GM18499 (cell line): ENCODE measurements around the gene GRID2.
"Not testable (repeated sequence)": the region's sequence is repeated elsewhere in the genome, so short reads cannot be mapped to it uniquely, and the experiment has no call there.

Experiments
- ATAC-seq: cut with Tn5 transposase; IDR thresholded peaks from one replicate; pipeline ENCODE4 v1.9.1; 2021; ENCODE audit warnings: moderate number of reproducible peaks; ENCODE audit not compliant: insufficient read depth, unreplicated experiment

GRID2 gene

DNA sequence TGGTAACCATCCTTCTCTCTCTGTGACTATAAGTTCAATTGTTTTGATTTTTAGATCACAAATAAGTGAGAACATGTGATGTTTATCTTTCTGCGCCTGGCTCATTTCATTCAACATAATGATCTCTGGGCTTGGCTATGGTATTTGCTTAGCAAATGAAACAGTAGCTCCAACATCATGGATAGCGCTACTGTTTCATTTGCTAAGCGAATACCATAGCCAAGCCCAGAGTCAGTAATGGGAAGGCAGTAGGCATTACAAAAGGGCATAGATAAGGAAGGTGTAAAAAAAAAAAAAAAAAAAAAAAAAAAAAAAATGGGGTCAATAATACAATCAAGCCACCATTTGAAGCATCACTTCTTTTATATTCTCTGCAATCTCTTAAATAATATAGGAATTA is 1055.8 kb downstream of the GRID2 start:
- ATAC-seq = no peak

DNA sequence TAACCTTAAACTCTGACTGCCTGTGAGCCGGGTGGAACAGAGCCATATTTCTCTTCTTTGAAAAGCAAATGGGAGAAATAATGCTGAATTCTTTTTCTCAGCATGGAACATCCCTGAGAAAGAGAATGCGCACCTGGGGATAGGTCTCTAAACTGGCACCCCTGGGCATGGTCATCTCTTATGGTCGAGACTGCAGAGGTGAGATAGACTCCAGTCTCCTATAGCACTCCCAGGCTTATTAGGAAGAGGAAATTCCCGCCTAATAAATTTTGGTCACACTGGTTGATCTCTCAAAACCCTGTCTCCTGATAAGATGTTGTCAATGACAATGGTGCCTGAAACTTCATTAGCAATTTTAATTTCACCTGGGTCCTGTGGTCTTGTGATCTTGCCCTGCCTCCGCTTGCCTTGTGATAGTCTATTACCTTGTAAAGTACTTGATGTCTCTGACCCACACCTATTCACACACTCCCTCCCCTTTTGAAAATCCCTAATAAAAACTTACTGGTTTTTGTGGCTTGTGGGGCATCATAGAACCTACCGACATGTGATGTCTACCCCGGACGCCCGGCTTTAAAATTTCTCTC is 1062.5 kb downstream of the GRID2 start:
- not testable (repeated sequence) for ATAC-seq

DNA sequence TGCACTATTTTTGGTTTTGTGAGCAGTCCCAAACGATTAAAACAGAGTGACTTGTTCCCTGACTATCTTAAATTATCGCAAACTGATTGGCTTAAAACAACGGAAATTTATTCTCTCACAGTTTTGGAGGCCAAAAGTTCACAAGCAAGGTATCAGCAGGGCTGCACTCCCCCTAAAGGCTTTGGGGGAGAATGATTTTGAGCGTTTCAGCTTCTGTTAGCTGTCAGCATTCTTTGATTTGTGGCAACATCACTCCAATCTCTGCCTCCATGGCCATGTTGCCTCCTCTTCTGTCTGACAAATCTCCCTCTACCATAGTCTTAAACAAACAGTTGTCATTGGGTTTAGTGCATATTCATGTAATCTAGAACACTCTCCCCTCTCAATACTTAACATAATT is 1065.2 kb downstream of the GRID2 start:
- ATAC-seq = no peak

DNA sequence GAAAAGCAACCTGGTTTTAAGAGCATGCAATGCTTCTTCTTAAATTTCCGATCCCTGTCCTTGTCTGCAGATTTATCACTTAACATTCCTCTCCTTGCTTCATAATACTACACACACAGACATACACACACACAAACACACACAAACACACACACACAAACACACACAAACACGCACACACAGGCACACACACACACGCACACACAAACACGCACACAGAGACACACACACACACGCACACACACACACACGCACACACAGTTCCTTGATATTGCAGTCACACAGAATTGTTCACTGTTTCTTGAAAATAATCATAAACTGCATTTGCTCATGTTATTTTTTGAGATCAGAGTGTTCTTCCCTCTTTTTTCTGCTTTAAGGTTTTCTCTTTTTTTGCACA is 1066.5 kb downstream of the GRID2 start:
- ATAC-seq = no peak

DNA sequence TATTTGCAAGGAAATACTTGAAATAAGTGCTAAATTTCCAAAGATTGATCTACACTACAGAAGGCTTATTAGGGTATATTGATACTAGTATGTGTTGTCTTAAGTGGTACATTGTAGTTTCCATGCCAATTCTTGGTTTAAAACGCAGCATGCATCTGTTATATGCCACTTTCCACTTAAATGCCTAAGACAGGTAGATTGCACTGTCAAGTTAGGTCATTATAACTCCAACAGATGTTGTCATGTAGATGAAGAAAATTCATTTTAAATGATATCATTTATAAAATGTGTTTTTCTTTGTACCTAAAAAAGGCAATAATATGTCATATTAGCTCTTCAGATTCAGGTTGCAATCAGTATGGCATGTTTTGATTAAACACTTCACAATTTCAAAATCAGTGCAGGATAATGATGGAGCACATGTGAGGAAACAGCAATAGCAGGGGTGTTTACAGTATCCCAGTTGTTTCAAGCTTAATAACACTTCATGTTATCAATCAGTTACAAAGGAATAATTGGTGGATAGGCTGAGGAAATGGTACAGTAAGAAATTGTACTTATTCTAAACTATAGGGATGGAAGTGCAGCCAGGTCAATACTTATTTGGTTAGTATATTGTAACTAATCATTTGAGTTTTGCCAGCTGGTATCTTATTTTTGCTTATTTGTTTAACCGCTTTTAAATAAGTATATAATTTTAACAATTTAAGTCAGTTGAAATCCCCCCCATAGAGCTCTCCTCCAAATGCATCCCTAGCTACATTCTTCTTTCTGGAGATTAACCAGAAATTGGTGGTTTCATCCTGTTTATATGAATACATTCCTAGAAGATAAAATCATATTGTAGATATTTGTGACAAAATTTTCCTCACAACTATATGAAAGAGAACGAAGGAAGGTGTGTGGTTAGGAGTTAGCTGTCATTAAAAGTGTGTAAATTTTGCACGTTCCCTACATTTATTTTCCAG is 1070.4 kb downstream of the GRID2 start:
- ATAC-seq = no peak

DNA sequence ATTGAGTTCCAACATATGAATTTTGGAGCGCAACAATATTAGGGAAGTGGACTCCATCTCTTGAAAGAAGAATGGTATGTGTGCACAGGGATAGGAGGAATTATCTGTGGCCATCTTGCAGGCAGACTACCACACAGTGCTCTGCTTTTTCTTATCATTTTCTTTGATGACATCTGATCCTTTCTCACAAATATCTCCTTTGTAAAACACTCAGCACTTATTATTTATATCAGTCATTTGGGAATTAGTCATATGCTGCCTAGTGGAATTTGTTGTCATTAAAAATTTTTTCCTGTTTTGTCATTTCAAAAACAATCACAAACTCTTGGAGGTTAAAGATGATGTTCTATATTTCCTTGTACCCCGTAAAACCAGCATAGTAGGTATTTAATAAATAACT is 1080.5 kb downstream of the GRID2 start:
- ATAC-seq = no peak

DNA sequence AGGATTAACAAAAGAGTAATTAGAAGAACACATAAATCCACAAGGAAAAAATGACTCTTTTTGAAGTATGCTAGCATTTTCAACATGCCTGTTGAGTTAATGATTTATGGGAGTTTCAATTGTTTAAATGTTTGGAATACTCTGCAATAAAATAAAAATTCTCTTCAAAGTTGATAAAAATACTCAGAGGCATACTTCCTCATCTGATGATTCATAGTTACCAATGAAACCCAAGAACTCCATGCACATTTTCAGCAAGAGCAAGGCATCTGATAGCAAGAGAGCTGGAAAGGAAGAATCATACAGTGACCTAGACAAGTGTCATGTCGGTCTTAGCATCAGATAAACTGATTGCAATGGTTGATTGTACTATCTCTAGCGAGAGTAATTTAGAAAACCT is 1081.1 kb downstream of the GRID2 start:
- no peak for ATAC-seq

DNA sequence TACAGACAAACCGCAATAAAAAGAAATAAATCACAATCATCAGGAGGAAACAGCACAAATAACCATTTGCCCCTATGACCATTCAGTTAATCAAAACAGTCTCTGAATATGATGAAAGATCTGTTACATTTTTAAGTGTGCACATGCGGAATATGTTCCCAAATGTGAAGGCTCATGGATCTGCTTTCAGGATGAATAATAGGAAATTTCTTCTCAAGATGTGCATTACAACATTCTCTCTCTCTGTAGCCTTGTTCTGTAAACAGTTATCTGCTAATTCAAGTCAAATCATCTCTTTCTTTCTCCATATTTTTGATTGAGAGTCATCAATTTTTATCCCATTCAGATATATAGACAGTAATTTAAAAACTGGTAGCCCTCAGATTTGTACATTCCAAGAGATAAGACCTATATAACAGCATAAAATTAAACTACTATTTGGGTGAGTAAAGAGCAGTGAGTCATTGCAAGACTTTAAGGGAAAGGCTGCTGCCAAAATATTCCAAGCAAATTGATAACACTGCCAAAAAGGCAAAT is 1090.8 kb downstream of the GRID2 start:
- ATAC-seq = no peak

DNA sequence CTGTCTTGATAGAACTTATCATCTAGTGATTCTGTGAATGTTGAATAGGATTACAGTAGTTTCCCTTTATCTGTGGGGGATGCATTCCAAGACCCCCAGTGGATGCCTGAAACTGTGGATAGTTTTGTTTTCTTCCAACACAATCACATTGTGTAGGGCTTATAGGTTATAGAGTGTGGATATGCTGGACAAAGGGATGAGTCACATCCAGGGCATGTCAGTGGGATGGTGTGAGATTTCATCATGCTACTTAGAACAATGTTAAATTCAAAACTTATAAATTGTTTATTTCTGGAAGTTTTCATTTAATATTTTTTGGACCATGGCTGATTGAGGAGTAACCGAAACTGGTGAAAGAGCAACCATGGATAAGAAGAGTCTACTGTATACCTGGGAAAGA is 1092.5 kb downstream of the GRID2 start:
- ATAC-seq = no peak

DNA sequence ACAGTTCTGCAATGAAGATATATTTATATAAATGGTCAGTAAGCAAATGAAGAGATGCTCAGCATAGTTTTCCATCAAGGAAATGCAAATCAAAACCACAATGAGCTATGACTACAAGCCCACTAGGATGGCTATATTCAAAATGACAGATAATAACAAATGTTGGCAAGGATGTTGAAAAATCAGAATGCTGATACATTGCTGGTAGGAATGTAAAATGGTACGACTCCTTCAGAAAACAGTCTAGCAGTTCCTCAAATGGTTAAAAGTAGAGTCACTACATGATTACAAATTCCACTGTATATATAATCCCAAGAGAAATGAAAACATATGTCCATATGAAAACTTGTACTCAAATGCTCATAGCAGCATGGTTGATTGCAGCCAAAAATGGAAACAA is 1099.8 kb downstream of the GRID2 start:
- no peak for ATAC-seq

DNA sequence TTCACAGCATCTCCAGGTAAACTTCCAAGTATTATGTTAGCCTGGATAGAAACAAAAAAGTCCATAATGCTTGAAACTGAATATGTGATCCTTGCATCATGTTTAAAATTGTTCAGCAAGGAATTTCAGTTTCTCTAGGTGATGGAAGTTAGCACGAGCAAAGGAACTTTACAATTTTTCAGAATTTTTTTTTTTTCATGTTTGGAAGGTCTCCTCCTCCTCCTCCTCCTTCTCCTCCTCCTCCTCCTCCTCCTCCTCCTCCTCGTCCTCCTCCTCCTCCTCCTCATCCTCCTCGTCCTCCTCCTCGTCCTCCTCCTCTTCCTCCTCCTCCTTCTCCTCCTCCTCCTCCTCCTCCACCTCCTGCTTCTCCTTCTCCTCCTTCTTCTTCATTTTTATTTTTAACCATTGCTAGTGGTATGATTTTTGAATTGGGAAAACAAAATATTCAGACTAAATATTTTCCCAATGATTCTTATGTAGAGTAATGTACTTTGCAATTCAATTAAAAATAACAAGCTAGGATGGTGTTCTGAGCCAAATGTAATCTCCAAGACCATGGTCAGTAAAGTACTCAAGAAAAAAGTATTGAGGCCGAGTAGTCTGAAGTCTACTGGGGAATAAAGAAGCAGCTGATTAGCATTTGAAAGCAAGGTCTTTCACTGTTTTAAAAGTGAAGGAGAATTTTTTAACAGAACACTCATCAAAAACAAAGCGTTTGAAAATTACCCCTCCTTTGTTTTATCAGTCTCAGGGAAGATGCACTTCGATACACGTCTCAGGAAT is 1103.9 kb downstream of the GRID2 start:
- no peak for ATAC-seq

DNA sequence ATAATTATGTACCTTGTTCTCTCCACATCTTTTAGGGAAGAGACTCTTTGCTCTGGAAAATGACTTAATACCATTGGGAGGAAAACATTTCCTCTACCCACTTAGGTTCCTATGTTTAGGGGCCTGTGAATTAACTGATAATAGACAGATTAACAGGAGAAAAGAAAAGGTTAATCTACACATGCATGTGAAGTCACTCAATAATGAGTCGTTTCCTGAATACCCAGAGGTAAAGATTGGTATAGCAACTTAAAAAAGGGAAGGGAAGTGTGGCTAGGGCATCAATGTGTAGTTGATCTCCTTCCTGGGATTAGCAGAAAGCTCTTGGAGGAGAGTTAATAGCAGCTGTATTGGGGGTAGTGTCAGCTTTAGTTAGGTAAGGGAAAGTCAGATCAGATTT is 1105.3 kb downstream of the GRID2 start:
- no peak for ATAC-seq

DNA sequence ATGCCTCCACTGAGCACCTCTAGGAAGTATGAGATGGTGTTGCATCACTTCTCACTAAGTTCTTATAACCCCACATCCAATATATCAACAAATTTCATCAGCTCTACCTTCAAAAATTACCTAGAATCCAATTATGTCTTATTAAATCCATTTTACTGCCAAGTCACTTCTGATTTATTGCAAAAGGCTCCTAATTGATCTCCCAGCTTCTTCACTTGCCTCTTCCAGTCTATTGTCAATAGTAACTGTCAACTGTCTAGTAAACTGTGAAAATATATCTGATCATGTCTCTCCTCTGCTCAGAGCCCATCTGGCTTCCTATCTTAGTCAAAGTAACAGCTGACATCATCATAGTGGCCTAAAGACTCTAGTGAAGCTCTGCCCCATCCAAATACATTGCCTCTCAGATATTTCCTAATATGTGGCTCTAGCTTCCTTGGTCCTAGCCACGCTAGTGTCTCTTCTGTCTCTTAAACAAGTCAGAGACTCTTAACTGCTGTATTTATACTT is 1110.3 kb downstream of the GRID2 start:
- no peak for ATAC-seq

DNA sequence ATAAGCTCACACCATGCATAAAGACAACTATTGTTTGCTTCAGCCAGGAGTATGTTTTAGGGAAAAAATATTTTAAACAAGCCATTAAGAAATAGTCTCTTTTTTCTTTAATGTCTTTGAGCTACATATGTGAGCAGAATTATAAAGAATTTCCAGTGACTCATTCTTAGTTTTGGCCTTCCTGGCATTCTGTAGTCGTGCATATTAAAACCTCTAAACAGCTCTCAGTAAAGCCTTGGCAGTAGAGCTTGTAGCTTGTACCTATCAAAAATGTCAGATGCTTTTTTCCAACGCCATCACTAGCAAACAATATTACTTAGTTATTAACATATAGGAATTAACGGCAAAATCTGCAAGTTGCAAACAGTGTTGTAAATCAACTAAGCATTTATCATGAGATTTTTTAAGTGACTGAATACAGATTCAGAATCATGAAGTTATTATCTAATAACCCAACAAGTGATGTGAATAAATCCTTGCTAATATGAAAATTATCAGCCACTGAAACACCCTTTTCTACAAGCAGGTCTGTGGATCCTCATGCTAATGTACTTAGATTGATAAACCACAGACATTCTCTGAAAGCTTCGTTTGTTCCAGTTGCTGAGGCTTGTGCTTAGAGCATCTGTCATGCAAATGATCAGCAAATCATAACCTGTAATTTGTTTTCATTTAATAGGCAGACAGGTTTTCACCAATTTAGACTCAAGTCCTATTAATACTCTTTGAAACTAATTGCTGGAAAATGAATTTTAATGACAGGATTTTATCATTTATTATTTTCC is 1112.8 kb downstream of the GRID2 start:
- no peak for ATAC-seq

DNA sequence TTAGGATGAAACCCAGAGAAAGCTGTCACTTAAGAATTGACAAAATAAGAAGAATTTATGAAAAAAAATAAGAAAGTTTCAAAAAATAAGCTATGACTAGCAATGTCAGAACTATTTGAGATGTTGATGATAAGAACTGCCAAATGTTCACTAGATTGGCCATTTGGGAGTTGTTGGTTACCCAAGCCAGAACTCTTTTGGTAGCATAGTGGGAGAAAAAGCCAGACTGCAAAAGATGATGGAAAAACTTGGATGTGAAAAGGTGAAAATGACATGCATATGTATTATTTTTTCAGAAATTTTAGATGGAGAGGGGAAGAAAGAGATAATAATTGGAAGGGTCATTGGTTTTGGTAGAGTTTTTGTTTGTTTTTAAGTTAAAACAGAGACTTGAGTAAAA is 1127.6 kb downstream of the GRID2 start:
- no peak for ATAC-seq

DNA sequence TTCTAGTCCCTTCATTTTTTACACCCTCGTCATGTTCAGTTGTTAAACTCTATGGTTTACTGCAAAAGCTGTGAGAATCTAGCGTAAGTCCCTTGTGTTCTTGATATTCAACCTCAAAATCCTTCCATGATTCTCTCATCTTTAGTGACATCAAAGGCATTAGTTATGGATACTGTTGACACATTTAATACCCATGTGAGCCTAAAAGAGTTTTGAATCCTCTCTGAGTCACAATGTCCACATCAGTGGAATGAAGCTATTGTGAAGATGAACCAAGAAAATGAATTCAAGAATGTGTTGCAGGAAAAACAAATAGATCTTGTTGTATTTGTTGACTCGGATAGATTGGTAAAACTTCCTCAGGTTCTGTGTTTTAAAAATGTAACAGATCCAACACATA is 1130.1 kb downstream of the GRID2 start:
- ATAC-seq = no peak

DNA sequence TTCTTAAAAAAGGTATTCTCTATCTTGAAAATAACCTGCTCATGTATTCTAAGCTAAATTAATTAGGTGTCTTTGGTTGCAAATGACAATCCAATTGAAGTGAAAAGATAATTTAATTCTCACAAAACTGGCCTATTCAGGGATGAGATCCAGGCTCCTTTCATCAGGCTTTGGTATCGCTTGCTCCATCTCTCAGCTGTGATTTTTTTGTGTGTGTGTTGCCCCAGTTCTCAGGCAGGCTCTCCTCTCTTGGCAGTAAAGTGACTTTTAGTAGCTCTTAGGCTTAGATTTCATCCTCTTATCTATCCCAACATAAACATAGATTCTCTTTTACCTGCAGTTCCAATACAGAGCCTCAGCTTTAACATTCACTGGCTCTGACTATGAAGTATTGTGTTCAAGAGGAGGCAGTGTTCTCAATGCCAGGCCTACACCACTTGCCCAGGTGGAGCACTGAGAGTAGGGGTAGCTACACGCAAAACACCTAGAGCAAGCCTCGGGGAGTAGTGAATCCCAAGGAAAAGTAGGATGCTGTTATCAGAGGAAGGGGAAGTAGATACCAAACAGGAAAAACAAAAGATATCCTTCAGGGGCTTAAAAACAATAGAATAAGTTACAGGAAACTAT is 1132.3 kb downstream of the GRID2 start:
- no peak for ATAC-seq

DNA sequence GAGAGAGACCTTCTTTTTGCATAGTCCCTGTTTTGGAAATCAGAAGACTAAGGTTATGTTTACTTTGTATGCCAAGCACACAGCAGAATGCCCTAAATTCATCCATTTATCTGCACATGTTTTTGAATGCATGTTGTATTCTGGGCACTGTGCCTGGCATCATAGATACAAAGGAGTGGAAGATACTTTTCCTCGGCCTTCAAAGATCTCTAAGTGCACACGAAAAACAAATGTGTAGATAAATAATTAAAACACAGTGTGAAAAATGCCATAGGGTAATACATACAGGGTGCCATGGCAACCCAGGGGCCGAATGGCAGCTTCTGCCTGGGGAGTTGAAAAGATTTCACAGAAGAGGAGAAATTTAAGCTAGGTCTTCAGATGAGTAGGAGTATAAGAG is 1134.2 kb downstream of the GRID2 start:
- no peak for ATAC-seq

DNA sequence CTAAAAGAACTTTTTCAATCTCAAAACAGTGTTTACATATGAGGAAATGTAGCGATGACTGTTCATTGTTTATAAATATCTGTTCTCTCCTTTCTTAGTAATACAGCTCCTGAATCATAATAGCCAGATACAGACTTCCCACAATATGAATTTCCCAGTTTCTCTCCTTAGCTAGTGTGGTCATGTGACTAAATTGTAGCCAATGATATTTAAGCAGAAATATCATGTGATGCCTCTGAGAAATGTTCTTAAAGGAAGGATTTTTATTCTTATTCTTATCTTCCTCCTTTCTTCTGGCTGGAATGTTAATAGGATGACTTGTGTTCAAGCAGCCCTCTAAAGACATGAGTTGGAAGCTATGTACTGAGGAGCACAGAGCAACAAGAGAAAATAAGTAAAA is 1141.1 kb downstream of the GRID2 start:
- no peak for ATAC-seq
